Measurements from ENCODE around the gene HSP90AB1.

HSP90AB1 gene

GRCh38 chr6:44301782-44302564 is 55.1 kb downstream of the HSP90AB1 start:
- FAIRE-seq (no peak), DNase-seq (ENCODE audit: insufficient read length) (no peak)
- TF ChIP-seq POLR2A (IDR thresholded peaks at IDR 0.05; ENCODE audit: low read depth, low read length) (no peak), TAF1 (IDR thresholded peaks at IDR 0.05; ENCODE audit: borderline replicate concordance, low read depth, low read length) (no peak), POLR2AphosphoS5 (IDR thresholded peaks at IDR 0.05; ENCODE audit: low read depth, low read length) (no peak)

DNA sequence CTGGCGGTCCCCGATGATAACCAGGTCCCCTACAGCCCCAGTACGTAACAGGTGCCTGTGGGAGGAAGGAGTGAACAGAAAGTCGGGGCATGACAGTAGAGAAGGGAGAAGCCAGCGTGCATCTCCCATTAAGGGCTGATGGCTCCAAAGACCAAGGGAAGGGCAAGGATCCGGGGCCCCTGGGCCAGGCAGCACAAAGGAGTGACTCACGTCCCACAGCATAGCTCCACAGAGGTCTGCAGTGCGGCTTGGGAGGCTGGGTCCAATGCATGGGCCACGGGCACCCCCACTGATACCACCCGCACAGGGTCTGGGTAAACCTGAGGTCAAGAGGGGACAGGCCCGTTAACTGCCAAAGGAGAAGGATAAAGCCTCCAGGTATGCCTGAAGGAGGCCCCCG is 56.0 kb downstream of the HSP90AB1 start:
- DNase-seq (ENCODE audit: insufficient read length) (no peak), FAIRE-seq (no peak)
- TF ChIP-seq TAF1 (IDR thresholded peaks at IDR 0.05; ENCODE audit: borderline replicate concordance, low read depth, low read length) (no peak), POLR2A (IDR thresholded peaks at IDR 0.05; ENCODE audit: low read depth, low read length) (no peak), POLR2AphosphoS5 (IDR thresholded peaks at IDR 0.05; ENCODE audit: low read depth, low read length) (no peak)
